A673 (cell line): ENCODE measurements around the gene KCTD3. TPM values are rescaled to one million over a fixed set of nuclear protein-coding genes. Genes with fewer than 3 reads are reported as not detected.
A peak's percentile ranks its signal among the peaks of the same experiment; 100 is the strongest.

Source experiments
- BruUV-seq: library from RNA; stranded (reverse); fragments of 400-500 nt; replicated peaks from 2 replicates; lab custom pipeline; 2021; lab: Mats Ljungman, UMichigan
- CTCF ChIA-PET: fragments of 300-600 bp; sonication (Branson Sonifier 250); formaldehyde crosslinking; loops from one replicate; lab custom pipeline; 2022; ENCODE audit warnings: antibody characterized with exemption; lab: Charles Lee
- POLR2A ChIA-PET: fragments of 300-600 bp; sonication (Branson Sonifier 250); formaldehyde crosslinking; loops from one replicate; lab custom pipeline; 2022; ENCODE audit warnings: antibody characterized with exemption; ENCODE audit not compliant: low non-redundant PET; lab: Charles Lee
- DNase-seq: peaks from one replicate; pipeline ENCODE4 v3.0.0-alpha.2; 2015; ENCODE audit warnings: low spot score
- H3K27ac ChIP-seq: fragments of 200-600 bp; sonication (generic); 2 replicates; pipeline ENCODE4 v1.5.1; 2016; ENCODE audit warnings: mixed run types, low read depth, mild to moderate bottlenecking, mixed read lengths, antibody characterized with exemption, low read length; ENCODE audit not compliant: poor library complexity, severe bottlenecking
- H3K27me3 ChIP-seq: fragments of 200-600 bp; sonication (generic); replicated peaks from 2 replicates; pipeline ENCODE4 v1.6.1; 2017; ENCODE audit warnings: mixed run types, low read depth, mild to moderate bottlenecking, mixed read lengths, antibody characterized with exemption, low read length; ENCODE audit not compliant: insufficient read depth, poor library complexity
- H3K36me3 ChIP-seq: fragments of 200-600 bp; sonication (generic); 2 replicates; pipeline ENCODE4 v1.6.1; 2016; ENCODE audit warnings: mixed run types, mild to moderate bottlenecking, mixed read lengths, antibody characterized with exemption, low read length; ENCODE audit not compliant: insufficient read depth, poor library complexity, severe bottlenecking
- H3K4me1 ChIP-seq: fragments of 200-600 bp; sonication (generic); 2 replicates; pipeline ENCODE4 v1.6.1; 2017; ENCODE audit warnings: mixed run types, mild to moderate bottlenecking, mixed read lengths, antibody characterized with exemption, low read length; ENCODE audit not compliant: insufficient read depth, poor library complexity, severe bottlenecking
- H3K4me3 ChIP-seq: fragments of 200-600 bp; sonication (generic); 2 replicates; pipeline ENCODE4 v1.5.1; 2016; ENCODE audit warnings: low read depth, mixed run types, mild to moderate bottlenecking, mixed read lengths, low read length; ENCODE audit not compliant: poor library complexity, severe bottlenecking
- H3K9me3 ChIP-seq: fragments of 200-600 bp; sonication (generic); 2 replicates; pipeline ENCODE4 v1.6.1; 2016; ENCODE audit warnings: mixed run types, low read depth, mild to moderate bottlenecking, mixed read lengths, antibody characterized with exemption, low read length; ENCODE audit not compliant: poor library complexity, severe bottlenecking
- EZH2 ChIP-seq: fragments of 200-600 bp; sonication (generic); IDR thresholded peaks from 2 replicates; pipeline ENCODE4 v1.6.1; 2017; ENCODE audit warnings: borderline replicate concordance, low read depth, mild to moderate bottlenecking, mixed read lengths, antibody characterized with exemption, low read length; ENCODE audit not compliant: poor library complexity, severe bottlenecking
- intact Hi-C: fragments of 100-400 bp; cut with micrococcal nuclease; formaldehyde crosslinking; loops from one replicate; pipeline ENCODE4 v1.10.0; 2022; ENCODE audit not compliant: unreplicated experiment
- total RNA-seq: library from RNA; stranded (reverse); gene quantifications from 2 replicates; pipeline ENCODE4 v1.2.3, GENCODE V29; 2021
- TF ChIP-seq, protein P1 (sequence below): fragments of 300-800, 200-600 bp; sonication (generic); conservative IDR thresholded peaks from 2 replicates; pipeline ENCODE4 v1.5.1; 2017; ENCODE audit warnings: low read depth, mild to moderate bottlenecking, antibody characterized with exemption, low read length, moderate library complexity, mixed read lengths

The KCTD3 gene
- total RNA-seq, 1 experiment from 2014 or later = 10.8 TPM

DNA sequence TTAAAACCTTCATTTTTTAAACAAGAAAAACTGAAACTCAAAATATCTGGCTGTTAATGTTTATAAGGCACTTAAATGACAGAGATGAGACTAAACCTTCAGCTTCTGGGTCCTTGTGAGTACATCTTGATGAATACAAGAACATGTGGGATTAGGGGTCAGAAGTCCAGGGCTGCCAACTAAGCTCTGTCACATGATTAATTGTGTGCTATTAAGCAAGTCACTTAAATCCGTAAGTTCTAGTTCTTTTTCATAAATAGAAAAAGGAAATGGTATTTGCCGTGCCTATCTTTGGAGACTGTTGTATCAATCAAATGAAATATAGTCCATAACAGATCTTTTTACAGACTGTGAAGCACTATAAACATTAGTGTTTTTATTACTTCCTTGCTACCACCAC, 43.2 kb upstream of the KCTD3 start:
- H3K4me1 ChIP-seq = peaks cover 4% of the 10 kb centered on the region
- H3K4me3 ChIP-seq = no peak overlapping the region
- intact Hi-C loops = loop anchor here (5.0 to 10.0 kb wide), 2 partner anchors 717 to 1309 kb away; no protein-coding TSS in a partner anchor
- H3K27ac ChIP-seq = no peak overlapping the region
- TF ChIP-seq, protein P1, sequence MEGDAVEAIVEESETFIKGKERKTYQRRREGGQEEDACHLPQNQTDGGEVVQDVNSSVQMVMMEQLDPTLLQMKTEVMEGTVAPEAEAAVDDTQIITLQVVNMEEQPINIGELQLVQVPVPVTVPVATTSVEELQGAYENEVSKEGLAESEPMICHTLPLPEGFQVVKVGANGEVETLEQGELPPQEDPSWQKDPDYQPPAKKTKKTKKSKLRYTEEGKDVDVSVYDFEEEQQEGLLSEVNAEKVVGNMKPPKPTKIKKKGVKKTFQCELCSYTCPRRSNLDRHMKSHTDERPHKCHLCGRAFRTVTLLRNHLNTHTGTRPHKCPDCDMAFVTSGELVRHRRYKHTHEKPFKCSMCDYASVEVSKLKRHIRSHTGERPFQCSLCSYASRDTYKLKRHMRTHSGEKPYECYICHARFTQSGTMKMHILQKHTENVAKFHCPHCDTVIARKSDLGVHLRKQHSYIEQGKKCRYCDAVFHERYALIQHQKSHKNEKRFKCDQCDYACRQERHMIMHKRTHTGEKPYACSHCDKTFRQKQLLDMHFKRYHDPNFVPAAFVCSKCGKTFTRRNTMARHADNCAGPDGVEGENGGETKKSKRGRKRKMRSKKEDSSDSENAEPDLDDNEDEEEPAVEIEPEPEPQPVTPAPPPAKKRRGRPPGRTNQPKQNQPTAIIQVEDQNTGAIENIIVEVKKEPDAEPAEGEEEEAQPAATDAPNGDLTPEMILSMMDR = no peak
- TF ChIP-seq EZH2 = no peak
- no TSS peak for BruUV-seq
- CTCF ChIA-PET = interaction anchor here (0.6 to 0.7 kb wide), 3 partner anchors 55 to 863 kb away, joined by 3 to 5 read pairs (median 3); no protein-coding TSS in a partner anchor
- H3K9me3 ChIP-seq = no peaks in the 10 kb centered on the region
- peaks cover 14% of the 10 kb centered on the region for H3K27me3 ChIP-seq
- no peaks in the 10 kb centered on the region for H3K36me3 ChIP-seq
- no peak for DNase-seq
- POLR2A ChIA-PET = no interaction called here

DNA sequence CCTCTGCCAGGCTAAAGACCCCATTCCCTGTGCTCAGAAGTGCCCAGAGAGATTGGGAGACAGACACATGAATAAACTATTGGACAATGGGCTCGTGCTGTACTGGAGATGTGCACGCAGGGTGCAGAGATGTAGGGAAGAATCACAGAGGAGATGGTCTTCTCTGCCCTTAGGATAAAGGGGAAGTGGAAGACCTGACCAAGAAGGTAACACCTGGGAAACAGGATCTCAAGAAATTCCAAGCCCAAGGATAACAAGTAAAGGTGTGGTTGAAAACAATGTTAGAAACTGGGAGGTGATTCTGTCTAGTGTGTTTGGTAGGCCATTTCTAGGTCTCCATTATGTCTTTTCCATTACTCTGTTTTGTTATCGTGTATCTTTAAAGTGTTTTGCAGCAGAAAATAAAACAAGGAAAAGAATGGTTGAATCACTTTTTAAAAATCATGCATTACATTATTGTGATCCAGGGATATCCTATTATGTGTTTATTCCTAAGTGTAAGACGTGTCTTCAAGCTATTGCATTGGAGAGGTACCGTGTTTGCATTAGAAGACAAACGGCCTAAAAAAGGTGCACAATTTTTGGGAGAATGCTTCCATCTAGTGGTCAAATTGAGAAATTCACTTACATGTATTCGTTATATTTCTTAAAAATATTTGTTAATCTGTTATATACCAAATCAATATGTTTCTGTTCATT, 40.8 kb upstream of the KCTD3 start:
- ChIA-PET POLR2A (no interaction called here), CTCF (no interaction called here)
- DNase-seq = peak; percentile 69
- Histone ChIP-seq H3K9me3 (no peaks in the 10 kb centered on the region), H3K27me3 (peaks cover 33% of the 10 kb centered on the region), H3K4me1 (peaks cover 4% of the 10 kb centered on the region), H3K4me3 (no peak overlapping the region), H3K27ac (no peak overlapping the region), H3K36me3 (no peaks in the 10 kb centered on the region)
- intact Hi-C loops = loop anchor here (5.0 to 10.0 kb wide), 4 partner anchors 344 to 1311 kb away; no protein-coding TSS in a partner anchor
- TF ChIP-seq, protein P1 = peak; percentile 66
- no peak for TF ChIP-seq EZH2
- no TSS peak for BruUV-seq

DNA sequence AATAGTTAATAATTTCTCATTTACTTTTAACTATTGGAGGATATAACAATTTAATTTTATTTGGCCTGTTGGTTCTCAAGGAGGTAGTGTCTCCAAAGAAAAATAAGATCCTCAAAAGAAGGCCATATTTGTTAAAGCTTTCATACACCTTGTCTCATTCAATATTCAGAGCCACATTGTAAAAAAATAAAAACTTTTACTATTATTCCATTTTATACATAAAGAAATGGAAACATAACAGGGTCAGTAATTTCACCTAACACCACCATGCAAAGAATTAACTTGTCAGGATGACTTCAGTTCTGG, 40.3 kb upstream of the KCTD3 start:
- intact Hi-C loops = loop anchor here (5.0 to 10.0 kb wide), 4 partner anchors 344 to 1312 kb away; no protein-coding TSS in a partner anchor
- ChIA-PET CTCF (no interaction called here), POLR2A (no interaction called here)
- H3K27ac ChIP-seq = no peak overlapping the region
- BruUV-seq = no TSS peak
- TF ChIP-seq, protein P1 = no peak; the same call in 1 of the 2 replicates
- TF ChIP-seq EZH2 = no peak
- no peak overlapping the region for H3K4me3 ChIP-seq
- no peak for DNase-seq
- peaks cover 4% of the 10 kb centered on the region for H3K4me1 ChIP-seq
- H3K9me3 ChIP-seq = no peaks in the 10 kb centered on the region
- peaks cover 34% of the 10 kb centered on the region for H3K27me3 ChIP-seq
- no peaks in the 10 kb centered on the region for H3K36me3 ChIP-seq
